Ascending aorta (tissue), 2 donors: ENCODE data around the gene NELFA. TPM values are rescaled to one million over a fixed set of nuclear protein-coding genes. Genes with fewer than 3 reads are reported as not detected.
"Not testable (repeated sequence)": the region's sequence is repeated elsewhere in the genome, so short reads cannot be mapped to it uniquely, and the experiment has no call there.

ENCODE experiments used
- DNase-seq, 2 donors: peaks; one replicate each; pipeline ENCODE4 v3.0.0-alpha.2; 2019; ENCODE audit warnings: low spot score in 2 of 2
- H3K27ac ChIP-seq, 2 donors: fragments of 200-600 bp; sonication (generic); one replicate each; pipeline ENCODE4 v1.5.1; 2016 to 2017; ENCODE audit warnings: mild to moderate bottlenecking in 1 of 2
- H3K27me3 ChIP-seq: fragments of 200-600 bp; sonication (generic); one replicate; pipeline ENCODE4 v1.5.1; 2017
- H3K36me3 ChIP-seq, 2 donors: fragments of 200-600 bp; sonication (generic); one replicate each; pipeline ENCODE4 v1.5.1; 2016
- H3K4me1 ChIP-seq, 2 donors: fragments of 200-600 bp; sonication (generic); one replicate each; pipeline ENCODE4 v1.5.1; 2016 to 2017; ENCODE audit warnings: mild to moderate bottlenecking in 1 of 2
- H3K4me3 ChIP-seq, 2 donors: fragments of 200-600 bp; sonication (generic); one replicate each; pipeline ENCODE4 v1.5.1; 2016 to 2017; ENCODE audit warnings: mild to moderate bottlenecking in 1 of 2
- H3K9me3 ChIP-seq, 2 donors: fragments of 200-600 bp; sonication (generic); one replicate each; pipeline ENCODE4 v1.5.1; 2016
- intact Hi-C: fragments of 100-400 bp; cut with DNase I; formaldehyde crosslinking; loops from one replicate; pipeline ENCODE4 v1.15.1; 2023
- total RNA-seq: library from RNA; depleted of rRNA; stranded (reverse); fragments of >200 nt; gene quantifications from one replicate; pipeline ENCODE4 v1.1.0, GENCODE V29; 2016
- TF ChIP-seq, protein P1 (sequence below), 3 experiments: fragments of 200-600 bp in 2 of 3; fragments of 450-650 bp in 1 of 3; sonication (generic) in 2 of 3; IDR thresholded peaks; one replicate each; pipeline ENCODE4 v1.5.1; 2016 to 2019; ENCODE audit warnings: antibody characterized with exemption in 3 of 3, mild to moderate bottlenecking in 1 of 3, moderate library complexity in 1 of 3

Gene NELFA
- total RNA-seq, 1 donor from 2014 or later: 11.9 TPM

- H3K27me3 ChIP-seq: no peaks in the 10 kb centered on the region
- no peaks in the 10 kb centered on the region for H3K9me3 ChIP-seq
- H3K27ac ChIP-seq: peak overlapping the region; percentile 96 to 98
- peaks cover 0 to 2% of the 10 kb centered on the region in 2 donors for H3K4me1 ChIP-seq
- H3K36me3 ChIP-seq: peaks cover 3 to 5% of the 10 kb centered on the region in 2 donors
- TF ChIP-seq, protein P1, sequence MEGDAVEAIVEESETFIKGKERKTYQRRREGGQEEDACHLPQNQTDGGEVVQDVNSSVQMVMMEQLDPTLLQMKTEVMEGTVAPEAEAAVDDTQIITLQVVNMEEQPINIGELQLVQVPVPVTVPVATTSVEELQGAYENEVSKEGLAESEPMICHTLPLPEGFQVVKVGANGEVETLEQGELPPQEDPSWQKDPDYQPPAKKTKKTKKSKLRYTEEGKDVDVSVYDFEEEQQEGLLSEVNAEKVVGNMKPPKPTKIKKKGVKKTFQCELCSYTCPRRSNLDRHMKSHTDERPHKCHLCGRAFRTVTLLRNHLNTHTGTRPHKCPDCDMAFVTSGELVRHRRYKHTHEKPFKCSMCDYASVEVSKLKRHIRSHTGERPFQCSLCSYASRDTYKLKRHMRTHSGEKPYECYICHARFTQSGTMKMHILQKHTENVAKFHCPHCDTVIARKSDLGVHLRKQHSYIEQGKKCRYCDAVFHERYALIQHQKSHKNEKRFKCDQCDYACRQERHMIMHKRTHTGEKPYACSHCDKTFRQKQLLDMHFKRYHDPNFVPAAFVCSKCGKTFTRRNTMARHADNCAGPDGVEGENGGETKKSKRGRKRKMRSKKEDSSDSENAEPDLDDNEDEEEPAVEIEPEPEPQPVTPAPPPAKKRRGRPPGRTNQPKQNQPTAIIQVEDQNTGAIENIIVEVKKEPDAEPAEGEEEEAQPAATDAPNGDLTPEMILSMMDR (IDR thresholded peaks at IDR 0.05): no peak
- H3K4me3 ChIP-seq: peak overlapping the region; percentile 84 to 98
- intact Hi-C loops: loop anchor here (2.0 to 5.0 kb wide), 7 partner anchors 254 to 1301 kb away; partner anchors contain the start of genes CFAP99, FAM193A, MXD4 and PCGF3
- DNase-seq: no peak
Measured at GRCh38 chr4:2008671-2008920, 178 bp downstream of the NELFA start.

DNA sequence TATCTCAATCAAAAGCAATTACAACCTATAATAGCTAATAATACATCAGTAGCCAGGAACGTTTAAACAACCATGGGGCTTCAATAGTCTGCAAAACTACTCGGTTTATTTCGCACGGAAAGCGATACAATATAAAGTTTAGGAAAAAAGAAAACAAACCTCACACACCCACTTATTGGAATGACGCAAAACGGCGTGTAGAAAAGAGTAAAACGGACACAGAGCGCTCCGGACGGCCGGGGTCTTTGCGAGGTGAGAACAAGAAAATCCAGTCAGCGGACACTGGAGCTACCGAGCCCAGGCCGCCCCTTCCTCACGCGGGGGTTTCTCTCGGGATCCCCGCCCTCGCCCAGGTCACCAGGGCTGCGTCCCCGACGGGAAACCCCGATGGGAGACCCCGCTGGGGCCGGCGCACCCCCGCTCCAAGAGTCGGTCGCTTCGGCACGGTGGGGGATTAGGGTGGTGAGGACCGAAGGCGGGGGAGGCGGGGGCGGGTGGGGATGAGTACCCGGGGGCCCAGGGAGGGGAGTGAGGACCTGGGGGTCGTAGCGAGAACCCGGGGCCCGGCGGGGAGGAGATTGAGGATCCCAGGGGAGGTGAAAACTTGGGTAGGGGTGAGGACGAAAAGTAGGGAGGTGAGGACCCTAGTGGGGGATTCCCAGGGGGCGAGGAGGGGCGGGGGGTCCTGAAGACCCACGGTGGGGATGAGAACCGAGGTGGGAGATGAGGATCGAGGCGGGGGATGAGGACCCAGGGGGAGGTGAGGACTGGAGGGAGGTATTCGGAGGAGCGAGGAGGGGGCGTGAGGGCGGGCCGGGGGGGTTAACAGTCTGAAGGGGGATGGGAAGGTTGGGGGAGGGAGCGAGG is 737 bp downstream of the NELFA start:
- Histone ChIP-seq H3K4me3 (peak overlapping the region; percentile 84 to 98), H3K27ac (peak overlapping the region; percentile 96 to 98), H3K36me3 (peaks cover 7 to 9% of the 10 kb centered on the region in 2 donors), H3K27me3 (no peaks in the 10 kb centered on the region), H3K4me1 (peaks cover 0 to 2% of the 10 kb centered on the region in 2 donors), H3K9me3 (no peaks in the 10 kb centered on the region)
- TF ChIP-seq, protein P1 (IDR thresholded peaks at IDR 0.05): no peak
- DNase-seq: no peak
- intact Hi-C loops: loop anchor here (2.0 to 5.0 kb wide), 7 partner anchors 254 to 1301 kb away; partner anchors contain the start of genes CFAP99, FAM193A, MXD4 and PCGF3

DNA sequence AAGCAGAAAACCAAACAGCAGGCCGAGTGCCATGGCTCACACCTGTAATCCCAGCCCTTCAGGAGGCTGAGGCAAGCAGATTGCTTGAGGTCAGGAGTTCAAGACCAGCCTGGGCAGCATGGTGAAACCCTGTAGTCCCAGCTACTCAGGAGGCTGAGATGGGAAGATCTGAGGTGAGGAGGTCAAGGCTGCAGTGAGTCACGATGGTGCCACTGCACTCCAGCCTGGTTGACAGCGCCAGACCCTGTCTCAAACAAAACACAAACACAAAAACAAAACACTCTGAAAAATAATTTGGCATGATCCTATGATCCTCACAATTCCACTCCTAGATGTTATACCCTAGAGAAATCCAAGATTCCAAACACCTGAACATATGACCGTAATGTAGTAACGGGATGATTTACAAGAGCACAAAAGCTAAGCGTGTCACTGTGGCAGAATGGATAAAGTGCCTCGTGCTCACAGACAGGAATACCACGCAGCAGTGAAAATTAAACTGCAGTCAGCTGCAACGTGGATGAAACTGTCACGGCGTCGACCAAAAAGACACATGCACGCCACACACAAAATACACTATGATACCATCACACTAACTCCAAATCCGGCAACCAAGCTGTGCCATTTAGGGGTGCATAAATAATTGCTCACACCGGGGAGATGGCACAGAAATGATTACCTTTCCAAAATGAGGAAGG is 1.7 kb downstream of the NELFA start:
- H3K9me3 ChIP-seq: no peaks in the 10 kb centered on the region
- no peak for DNase-seq
- peak overlapping the region; percentile 84 to 98 for H3K4me3 ChIP-seq
- H3K36me3 ChIP-seq: peaks cover 7 to 9% of the 10 kb centered on the region in 2 donors
- TF ChIP-seq, protein P1 (IDR thresholded peaks at IDR 0.05): no peak
- no peak overlapping the region for H3K27ac ChIP-seq
- H3K4me1 ChIP-seq: peaks cover 0 to 2% of the 10 kb centered on the region in 2 donors
- H3K27me3 ChIP-seq: no peaks in the 10 kb centered on the region
- intact Hi-C loops: loop anchor here (5.0 kb wide), 6 partner anchors 255 to 1300 kb away; partner anchors contain the start of genes CFAP99, FAM193A, MXD4 and PCGF3

DNA sequence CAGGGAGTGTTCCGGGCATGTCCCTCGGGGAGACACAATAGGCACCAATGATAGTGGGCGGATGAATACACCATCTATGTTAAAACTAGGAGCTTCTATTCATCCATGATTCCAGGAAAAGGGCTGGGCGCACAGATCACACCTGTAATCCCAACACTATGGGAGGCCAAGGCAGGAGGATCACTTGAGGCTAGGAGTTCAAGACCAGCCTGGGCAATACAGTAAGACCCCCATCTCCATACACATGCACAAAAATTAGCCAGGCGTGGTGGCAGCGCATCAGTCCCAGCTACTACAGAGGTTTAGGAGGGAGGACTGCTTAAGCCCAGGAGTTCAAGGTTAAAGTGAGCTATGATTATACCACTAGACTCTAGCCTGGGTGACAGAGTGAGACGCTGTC is 2.4 kb downstream of the NELFA start:
- intact Hi-C loops: loop anchor here (5.0 kb wide), 6 partner anchors 256 to 1299 kb away; partner anchors contain the start of genes CFAP99, FAM193A, MXD4 and PCGF3
- H3K36me3 ChIP-seq: peaks cover 7 to 9% of the 10 kb centered on the region in 2 donors
- TF ChIP-seq, protein P1 (IDR thresholded peaks at IDR 0.05): no peak
- no peak for DNase-seq
- H3K9me3 ChIP-seq: no peaks in the 10 kb centered on the region
- H3K4me3 ChIP-seq: no peak overlapping the region
- no peak overlapping the region for H3K27ac ChIP-seq
- no peaks in the 10 kb centered on the region for H3K27me3 ChIP-seq
- H3K4me1 ChIP-seq: peaks cover 0 to 2% of the 10 kb centered on the region in 2 donors

DNA sequence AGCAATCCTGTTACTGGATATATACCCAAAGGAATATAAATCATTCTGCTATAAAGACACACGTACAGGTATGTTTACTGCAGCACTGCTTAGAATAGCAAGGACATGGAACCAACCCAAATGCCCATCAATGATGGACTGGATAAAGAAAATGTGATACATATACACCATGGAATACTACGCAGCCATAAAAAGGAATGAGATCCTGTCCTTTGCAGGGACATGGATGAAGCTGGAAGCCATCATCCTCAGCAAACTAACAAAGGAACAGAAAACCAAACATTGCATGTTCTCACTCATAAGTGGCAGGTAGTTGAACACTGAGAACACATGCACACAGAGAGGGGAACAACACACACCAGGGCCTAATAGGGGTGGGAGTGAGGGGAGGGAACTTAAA is 5.4 kb downstream of the NELFA start:
- H3K4me1 ChIP-seq, H3K36me3 ChIP-seq, H3K27ac ChIP-seq, H3K9me3 ChIP-seq, intact Hi-C loops, H3K4me3 ChIP-seq, H3K27me3 ChIP-seq, DNase-seq: not testable (repeated sequence)

GRCh38 chr4:1999308-1999707 is 9.5 kb downstream of the NELFA start:
- Histone ChIP-seq H3K9me3 (peaks cover 3 to 19% of the 10 kb centered on the region in 2 donors), H3K36me3 (peaks cover 7 to 15% of the 10 kb centered on the region in 2 donors)
- H3K27ac ChIP-seq, intact Hi-C loops, H3K27me3 ChIP-seq, H3K4me3 ChIP-seq, DNase-seq, H3K4me1 ChIP-seq: not testable (repeated sequence)
